GM23338 (cell line): Measurements from ENCODE around the gene PRTFDC1. TPM values are rescaled to one million over a fixed set of nuclear protein-coding genes. Genes with fewer than 3 reads are reported as not detected.

Experiments
- ATAC-seq: fragments of 200-7000 bp; cut with Tn5 transposase; 3 replicates; pipeline ENCODE4 v1.9.1; 2020
- DNase-seq: peaks from one replicate; pipeline ENCODE4 v3.0.0-alpha.2; 2015; ENCODE audit warnings: low spot score
- H2AFZ ChIP-seq: fragments of 200-600 bp; sonication (generic); 2 replicates; pipeline ENCODE4 v1.8.0; 2016; ENCODE audit warnings: antibody characterized with exemption, mild to moderate bottlenecking, moderate library complexity
- H3F3A ChIP-seq: fragments of 200-600 bp; sonication (generic); replicated peaks from 2 replicates; pipeline ENCODE4 v1.8.0; 2017; ENCODE audit warnings: antibody characterized with exemption, mixed run types, low read depth
- H3K27ac ChIP-seq: fragments of 200-600 bp; sonication (generic); 2 replicates; pipeline ENCODE4 v1.6.1; 2016; ENCODE audit warnings: low read depth
- H3K27me3 ChIP-seq: fragments of 200-600 bp; sonication (generic); 2 replicates; pipeline ENCODE4 v1.8.0; 2016; ENCODE audit warnings: mild to moderate bottlenecking, mixed run types, moderate library complexity; ENCODE audit not compliant: insufficient read depth
- H3K36me3 ChIP-seq: fragments of 200-600 bp; sonication (generic); 2 replicates; pipeline ENCODE4 v1.8.0; 2016; ENCODE audit warnings: mild to moderate bottlenecking; ENCODE audit not compliant: insufficient read depth
- H3K4me1 ChIP-seq: fragments of 200-600 bp; sonication (generic); 2 replicates; pipeline ENCODE4 v1.8.0; 2016; ENCODE audit warnings: mild to moderate bottlenecking, moderate library complexity; ENCODE audit not compliant: insufficient read depth
- H3K4me2 ChIP-seq: fragments of 200-600 bp; sonication (generic); 2 replicates; pipeline ENCODE4 v1.7.1; 2017; ENCODE audit warnings: mixed run types
- H3K4me3 ChIP-seq: fragments of 200-600 bp; sonication (generic); 2 replicates; pipeline ENCODE4 v1.6.1; 2016; ENCODE audit warnings: mixed run types
- H3K79me2 ChIP-seq: fragments of 200-600 bp; sonication (generic); replicated peaks from 2 replicates; pipeline ENCODE4 v1.8.0; 2017; ENCODE audit warnings: mild to moderate bottlenecking; ENCODE audit not compliant: insufficient read depth
- H3K9me2 ChIP-seq: fragments of 200-600 bp; sonication (generic); 2 replicates; pipeline ENCODE4 v1.8.0; 2017; ENCODE audit not compliant: insufficient read depth
- H4K20me1 ChIP-seq: fragments of 200-600 bp; sonication (generic); replicated peaks from 2 replicates; pipeline ENCODE4 v1.8.0; 2017; ENCODE audit warnings: mild to moderate bottlenecking; ENCODE audit not compliant: insufficient read depth
- H3K27ac Mint-ChIP-seq: 2 replicates; pipeline ENCODE4 v1.8.0; 2020; ENCODE audit warnings: inconsistent platforms, mild to moderate bottlenecking, moderate library complexity, mixed read lengths
- H3K27me3 Mint-ChIP-seq: 3 replicates; pipeline ENCODE4 v1.8.0; 2022; ENCODE audit warnings: low read depth, mild to moderate bottlenecking, moderate library complexity, mixed read lengths, inconsistent platforms; ENCODE audit not compliant: insufficient read depth, poor library complexity
- H3K36me3 Mint-ChIP-seq: 3 replicates; pipeline ENCODE4 v1.8.0; 2021; ENCODE audit warnings: low read depth, mild to moderate bottlenecking, inconsistent platforms, moderate library complexity, mixed read lengths
- H3K4me1 Mint-ChIP-seq: 3 replicates; pipeline ENCODE4 v1.8.0; 2020; ENCODE audit warnings: mild to moderate bottlenecking, inconsistent platforms, mixed read lengths
- H3K4me3 Mint-ChIP-seq: 3 replicates; pipeline ENCODE4 v1.8.0; 2021; ENCODE audit warnings: moderate library complexity, mild to moderate bottlenecking, inconsistent platforms, mixed read lengths
- H3K9me3 Mint-ChIP-seq: 3 replicates; pipeline ENCODE4 v1.8.0; 2020; ENCODE audit warnings: moderate library complexity, mild to moderate bottlenecking, inconsistent platforms, mixed read lengths
- CREB1 ChIP-seq: fragments of 250-450 bp; sonication (Bioruptor Pico); IDR thresholded peaks from 2 replicates; pipeline ENCODE4 v1.5.0; 2020; ENCODE audit warnings: low read depth, mild to moderate bottlenecking, moderate library complexity
- EZH2 ChIP-seq: fragments of 200-600 bp; sonication (generic); IDR thresholded peaks from one replicate; pipeline ENCODE4 v1.8.0; 2017; ENCODE audit warnings: antibody characterized with exemption, mild to moderate bottlenecking, low read depth; ENCODE audit not compliant: unreplicated experiment
- EZH2phosphoT487 ChIP-seq: fragments of 200-600 bp; sonication (generic); IDR thresholded peaks from one replicate; pipeline ENCODE4 v1.8.1; 2018; ENCODE audit warnings: antibody characterized with exemption; ENCODE audit not compliant: unreplicated experiment
- JUNB ChIP-seq: IDR thresholded peaks from one replicate; pipeline ENCODE4 v1.6.1; 2016; ENCODE audit warnings: antibody characterized with exemption; ENCODE audit not compliant: unreplicated experiment
- NANOG ChIP-seq: IDR thresholded peaks from 2 replicates; pipeline ENCODE4 v1.6.1; 2016; ENCODE audit warnings: antibody characterized with exemption, borderline replicate concordance
- POLR2AphosphoS5 ChIP-seq: IDR thresholded peaks from 2 replicates; pipeline ENCODE4 v1.6.1; 2016; ENCODE audit warnings: antibody characterized with exemption, low read depth
- STAT1 ChIP-seq: IDR thresholded peaks from one replicate; pipeline ENCODE4 v1.6.1; 2016; ENCODE audit warnings: antibody characterized with exemption; ENCODE audit not compliant: unreplicated experiment
- ZNF114 ChIP-seq: fragments of 250-450 bp; sonication (Bioruptor Pico); IDR thresholded peaks from 2 replicates; pipeline ENCODE4 v1.5.0; 2020; ENCODE audit warnings: mild to moderate bottlenecking, moderate library complexity
- ZNF331 ChIP-seq: fragments of 250-450 bp; sonication (Bioruptor Pico); IDR thresholded peaks from 2 replicates; pipeline ENCODE4 v1.5.0; 2020; ENCODE audit warnings: low read depth, mild to moderate bottlenecking, moderate library complexity
- polyA plus RNA-seq: library from polyadenylated mRNA; unstranded; fragments of >200 nt; fragmentation: Nextera tagmentation; extraction: Ambion mirVana; gene quantifications from 2 replicates; pipeline ENCODE4 v1.2.1, GENCODE V29; 2016
- total RNA-seq: library from RNA; depleted of rRNA; stranded (reverse); fragments of >200 nt; shearing (Covaris generic); gene quantifications from 2 replicates; pipeline ENCODE4 v1.2.3, GENCODE V29; 2014
- TF ChIP-seq, protein P1 (sequence below): IDR thresholded peaks from 2 replicates; pipeline ENCODE4 v1.6.1; 2016; ENCODE audit warnings: antibody characterized with exemption
- TF ChIP-seq, protein P2 (sequence below): IDR thresholded peaks from one replicate; pipeline ENCODE4 v1.6.1; 2018; ENCODE audit warnings: antibody characterized with exemption; ENCODE audit not compliant: unreplicated experiment
- TF ChIP-seq, protein P3 (sequence below): fragments of 250-450 bp; sonication (Bioruptor Pico); IDR thresholded peaks from 2 replicates; pipeline ENCODE4 v1.5.0; 2020; ENCODE audit warnings: mild to moderate bottlenecking, moderate library complexity
- TF ChIP-seq, protein P4 (sequence below), 2 experiments: fragments of 200-600 bp in 1 of 2; sonication (generic) in 1 of 2; conservative IDR thresholded peaks; 2 replicates each; pipeline versions ENCODE4 v1.5.1 to v1.6.1; 2016 to 2017; ENCODE audit warnings: antibody characterized with exemption in 2 of 2, low read depth in 2 of 2, mild to moderate bottlenecking in 2 of 2, moderate library complexity in 1 of 2

Gene PRTFDC1
- total and polyA plus RNA-seq, 2 experiments from 2014 or later = 7.9 to 9.1 TPM

DNA sequence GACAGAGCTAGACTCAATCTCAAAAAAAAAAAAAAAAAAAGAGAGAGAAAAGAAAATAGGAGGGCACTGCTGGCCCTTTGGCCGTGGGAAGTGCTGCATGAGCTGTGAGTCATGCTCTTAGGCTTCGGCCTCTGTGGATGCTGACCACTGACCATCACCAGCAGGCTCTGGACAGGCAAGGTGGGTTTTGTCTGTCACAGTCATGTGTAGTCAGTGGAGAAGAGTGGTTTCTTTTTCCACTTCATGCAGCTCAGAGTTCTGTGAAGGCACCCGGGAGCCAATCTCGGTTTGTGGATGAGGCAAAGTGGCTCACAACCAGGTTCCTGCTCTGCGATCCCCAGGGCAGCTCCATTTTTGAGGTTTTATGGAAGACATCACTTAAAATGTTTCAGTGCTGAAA is 58.1 kb downstream of the PRTFDC1 start:
- Mint-ChIP-seq H3K4me1 (peaks cover 6% of the 10 kb centered on the region; the same call in 2 of the 3 replicates), H3K27ac (no peak overlapping the region), H3K27me3 (peaks cover 2% of the 10 kb centered on the region), H3K9me3 (no peaks in the 10 kb centered on the region), H3K36me3 (no peaks in the 10 kb centered on the region), H3K4me3 (no peak overlapping the region)
- no peak for DNase-seq
- no peaks in the 10 kb centered on the region for H3K36me3 ChIP-seq
- no peak overlapping the region for H2AFZ ChIP-seq
- no peaks in the 10 kb centered on the region for H3K9me2 ChIP-seq
- H3K4me2 ChIP-seq = no peak overlapping the region
- H3K79me2 ChIP-seq = no peaks in the 10 kb centered on the region
- H3K27ac ChIP-seq = no peak overlapping the region
- no peaks in the 10 kb centered on the region for H4K20me1 ChIP-seq
- no peaks in the 10 kb centered on the region for H3K27me3 ChIP-seq
- no peak overlapping the region for H3K4me3 ChIP-seq
- H3K4me1 ChIP-seq = peaks cover 5% of the 10 kb centered on the region; the same call in 1 of the 2 replicates
- TF ChIP-seq ZNF331 (no peak), EZH2phosphoT487 (no peak), JUNB (no peak), POLR2AphosphoS5 (no peak), STAT1 (no peak), NANOG (no peak), CREB1 (CRISPR knock-in tag) (no peak), ZNF114 (CRISPR knock-in tag) (no peak), EZH2 (no peak)
- TF ChIP-seq, protein P1, sequence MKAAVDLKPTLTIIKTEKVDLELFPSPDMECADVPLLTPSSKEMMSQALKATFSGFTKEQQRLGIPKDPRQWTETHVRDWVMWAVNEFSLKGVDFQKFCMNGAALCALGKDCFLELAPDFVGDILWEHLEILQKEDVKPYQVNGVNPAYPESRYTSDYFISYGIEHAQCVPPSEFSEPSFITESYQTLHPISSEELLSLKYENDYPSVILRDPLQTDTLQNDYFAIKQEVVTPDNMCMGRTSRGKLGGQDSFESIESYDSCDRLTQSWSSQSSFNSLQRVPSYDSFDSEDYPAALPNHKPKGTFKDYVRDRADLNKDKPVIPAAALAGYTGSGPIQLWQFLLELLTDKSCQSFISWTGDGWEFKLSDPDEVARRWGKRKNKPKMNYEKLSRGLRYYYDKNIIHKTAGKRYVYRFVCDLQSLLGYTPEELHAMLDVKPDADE = no peak
- TF ChIP-seq, protein P2, sequence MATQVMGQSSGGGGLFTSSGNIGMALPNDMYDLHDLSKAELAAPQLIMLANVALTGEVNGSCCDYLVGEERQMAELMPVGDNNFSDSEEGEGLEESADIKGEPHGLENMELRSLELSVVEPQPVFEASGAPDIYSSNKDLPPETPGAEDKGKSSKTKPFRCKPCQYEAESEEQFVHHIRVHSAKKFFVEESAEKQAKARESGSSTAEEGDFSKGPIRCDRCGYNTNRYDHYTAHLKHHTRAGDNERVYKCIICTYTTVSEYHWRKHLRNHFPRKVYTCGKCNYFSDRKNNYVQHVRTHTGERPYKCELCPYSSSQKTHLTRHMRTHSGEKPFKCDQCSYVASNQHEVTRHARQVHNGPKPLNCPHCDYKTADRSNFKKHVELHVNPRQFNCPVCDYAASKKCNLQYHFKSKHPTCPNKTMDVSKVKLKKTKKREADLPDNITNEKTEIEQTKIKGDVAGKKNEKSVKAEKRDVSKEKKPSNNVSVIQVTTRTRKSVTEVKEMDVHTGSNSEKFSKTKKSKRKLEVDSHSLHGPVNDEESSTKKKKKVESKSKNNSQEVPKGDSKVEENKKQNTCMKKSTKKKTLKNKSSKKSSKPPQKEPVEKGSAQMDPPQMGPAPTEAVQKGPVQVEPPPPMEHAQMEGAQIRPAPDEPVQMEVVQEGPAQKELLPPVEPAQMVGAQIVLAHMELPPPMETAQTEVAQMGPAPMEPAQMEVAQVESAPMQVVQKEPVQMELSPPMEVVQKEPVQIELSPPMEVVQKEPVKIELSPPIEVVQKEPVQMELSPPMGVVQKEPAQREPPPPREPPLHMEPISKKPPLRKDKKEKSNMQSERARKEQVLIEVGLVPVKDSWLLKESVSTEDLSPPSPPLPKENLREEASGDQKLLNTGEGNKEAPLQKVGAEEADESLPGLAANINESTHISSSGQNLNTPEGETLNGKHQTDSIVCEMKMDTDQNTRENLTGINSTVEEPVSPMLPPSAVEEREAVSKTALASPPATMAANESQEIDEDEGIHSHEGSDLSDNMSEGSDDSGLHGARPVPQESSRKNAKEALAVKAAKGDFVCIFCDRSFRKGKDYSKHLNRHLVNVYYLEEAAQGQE = no peak
- TF ChIP-seq, protein P3, sequence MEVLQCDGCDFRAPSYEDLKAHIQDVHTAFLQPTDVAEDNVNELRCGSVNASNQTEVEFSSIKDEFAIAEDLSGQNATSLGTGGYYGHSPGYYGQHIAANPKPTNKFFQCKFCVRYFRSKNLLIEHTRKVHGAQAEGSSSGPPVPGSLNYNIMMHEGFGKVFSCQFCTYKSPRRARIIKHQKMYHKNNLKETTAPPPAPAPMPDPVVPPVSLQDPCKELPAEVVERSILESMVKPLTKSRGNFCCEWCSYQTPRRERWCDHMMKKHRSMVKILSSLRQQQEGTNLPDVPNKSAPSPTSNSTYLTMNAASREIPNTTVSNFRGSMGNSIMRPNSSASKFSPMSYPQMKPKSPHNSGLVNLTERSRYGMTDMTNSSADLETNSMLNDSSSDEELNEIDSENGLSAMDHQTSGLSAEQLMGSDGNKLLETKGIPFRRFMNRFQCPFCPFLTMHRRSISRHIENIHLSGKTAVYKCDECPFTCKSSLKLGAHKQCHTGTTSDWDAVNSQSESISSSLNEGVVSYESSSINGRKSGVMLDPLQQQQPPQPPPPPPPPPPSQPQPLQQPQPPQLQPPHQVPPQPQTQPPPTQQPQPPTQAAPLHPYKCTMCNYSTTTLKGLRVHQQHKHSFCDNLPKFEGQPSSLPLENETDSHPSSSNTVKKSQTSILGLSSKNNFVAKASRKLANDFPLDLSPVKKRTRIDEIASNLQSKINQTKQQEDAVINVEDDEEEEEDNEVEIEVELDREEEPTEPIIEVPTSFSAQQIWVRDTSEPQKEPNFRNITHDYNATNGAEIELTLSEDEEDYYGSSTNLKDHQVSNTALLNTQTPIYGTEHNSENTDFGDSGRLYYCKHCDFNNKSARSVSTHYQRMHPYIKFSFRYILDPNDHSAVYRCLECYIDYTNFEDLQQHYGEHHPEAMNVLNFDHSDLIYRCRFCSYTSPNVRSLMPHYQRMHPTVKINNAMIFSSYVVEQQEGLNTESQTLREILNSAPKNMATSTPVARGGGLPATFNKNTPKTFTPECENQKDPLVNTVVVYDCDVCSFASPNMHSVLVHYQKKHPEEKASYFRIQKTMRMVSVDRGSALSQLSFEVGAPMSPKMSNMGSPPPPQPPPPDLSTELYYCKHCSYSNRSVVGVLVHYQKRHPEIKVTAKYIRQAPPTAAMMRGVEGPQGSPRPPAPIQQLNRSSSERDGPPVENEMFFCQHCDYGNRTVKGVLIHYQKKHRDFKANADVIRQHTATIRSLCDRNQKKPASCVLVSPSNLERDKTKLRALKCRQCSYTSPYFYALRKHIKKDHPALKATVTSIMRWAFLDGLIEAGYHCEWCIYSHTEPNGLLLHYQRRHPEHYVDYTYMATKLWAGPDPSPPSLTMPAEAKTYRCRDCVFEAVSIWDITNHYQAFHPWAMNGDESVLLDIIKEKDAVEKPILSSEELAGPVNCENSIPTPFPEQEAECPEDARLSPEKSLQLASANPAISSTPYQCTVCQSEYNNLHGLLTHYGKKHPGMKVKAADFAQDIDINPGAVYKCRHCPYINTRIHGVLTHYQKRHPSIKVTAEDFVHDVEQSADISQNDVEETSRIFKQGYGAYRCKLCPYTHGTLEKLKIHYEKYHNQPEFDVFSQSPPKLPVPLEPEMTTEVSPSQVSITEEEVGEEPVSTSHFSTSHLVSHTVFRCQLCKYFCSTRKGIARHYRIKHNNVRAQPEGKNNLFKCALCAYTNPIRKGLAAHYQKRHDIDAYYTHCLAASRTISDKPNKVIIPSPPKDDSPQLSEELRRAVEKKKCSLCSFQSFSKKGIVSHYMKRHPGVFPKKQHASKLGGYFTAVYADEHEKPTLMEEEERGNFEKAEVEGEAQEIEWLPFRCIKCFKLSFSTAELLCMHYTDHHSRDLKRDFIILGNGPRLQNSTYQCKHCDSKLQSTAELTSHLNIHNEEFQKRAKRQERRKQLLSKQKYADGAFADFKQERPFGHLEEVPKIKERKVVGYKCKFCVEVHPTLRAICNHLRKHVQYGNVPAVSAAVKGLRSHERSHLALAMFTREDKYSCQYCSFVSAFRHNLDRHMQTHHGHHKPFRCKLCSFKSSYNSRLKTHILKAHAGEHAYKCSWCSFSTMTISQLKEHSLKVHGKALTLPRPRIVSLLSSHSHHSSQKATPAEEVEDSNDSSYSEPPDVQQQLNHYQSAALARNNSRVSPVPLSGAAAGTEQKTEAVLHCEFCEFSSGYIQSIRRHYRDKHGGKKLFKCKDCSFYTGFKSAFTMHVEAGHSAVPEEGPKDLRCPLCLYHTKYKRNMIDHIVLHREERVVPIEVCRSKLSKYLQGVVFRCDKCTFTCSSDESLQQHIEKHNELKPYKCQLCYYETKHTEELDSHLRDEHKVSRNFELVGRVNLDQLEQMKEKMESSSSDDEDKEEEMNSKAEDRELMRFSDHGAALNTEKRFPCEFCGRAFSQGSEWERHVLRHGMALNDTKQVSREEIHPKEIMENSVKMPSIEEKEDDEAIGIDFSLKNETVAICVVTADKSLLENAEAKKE = no peak
- TF ChIP-seq, protein P4, sequence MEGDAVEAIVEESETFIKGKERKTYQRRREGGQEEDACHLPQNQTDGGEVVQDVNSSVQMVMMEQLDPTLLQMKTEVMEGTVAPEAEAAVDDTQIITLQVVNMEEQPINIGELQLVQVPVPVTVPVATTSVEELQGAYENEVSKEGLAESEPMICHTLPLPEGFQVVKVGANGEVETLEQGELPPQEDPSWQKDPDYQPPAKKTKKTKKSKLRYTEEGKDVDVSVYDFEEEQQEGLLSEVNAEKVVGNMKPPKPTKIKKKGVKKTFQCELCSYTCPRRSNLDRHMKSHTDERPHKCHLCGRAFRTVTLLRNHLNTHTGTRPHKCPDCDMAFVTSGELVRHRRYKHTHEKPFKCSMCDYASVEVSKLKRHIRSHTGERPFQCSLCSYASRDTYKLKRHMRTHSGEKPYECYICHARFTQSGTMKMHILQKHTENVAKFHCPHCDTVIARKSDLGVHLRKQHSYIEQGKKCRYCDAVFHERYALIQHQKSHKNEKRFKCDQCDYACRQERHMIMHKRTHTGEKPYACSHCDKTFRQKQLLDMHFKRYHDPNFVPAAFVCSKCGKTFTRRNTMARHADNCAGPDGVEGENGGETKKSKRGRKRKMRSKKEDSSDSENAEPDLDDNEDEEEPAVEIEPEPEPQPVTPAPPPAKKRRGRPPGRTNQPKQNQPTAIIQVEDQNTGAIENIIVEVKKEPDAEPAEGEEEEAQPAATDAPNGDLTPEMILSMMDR (conservative IDR thresholded peaks at IDR 0.05; ENCODE audit: low read depth in 2 of 2) = no peak
- ATAC-seq = no peak
- no peaks in the 10 kb centered on the region for H3F3A ChIP-seq
